CD4-positive, alpha-beta T cell treated with Interleukin-15 for 1 hour (primary cell): ENCODE measurements around the gene SPRYD4.
"Not testable (repeated sequence)": the region's sequence is repeated elsewhere in the genome, so short reads cannot be mapped to it uniquely, and the experiment has no call there.

Source experiments
- DNase-seq: peaks from one replicate; pipeline ENCODE4 v3.0.0-alpha.2; 2020

SPRYD4 gene

DNA sequence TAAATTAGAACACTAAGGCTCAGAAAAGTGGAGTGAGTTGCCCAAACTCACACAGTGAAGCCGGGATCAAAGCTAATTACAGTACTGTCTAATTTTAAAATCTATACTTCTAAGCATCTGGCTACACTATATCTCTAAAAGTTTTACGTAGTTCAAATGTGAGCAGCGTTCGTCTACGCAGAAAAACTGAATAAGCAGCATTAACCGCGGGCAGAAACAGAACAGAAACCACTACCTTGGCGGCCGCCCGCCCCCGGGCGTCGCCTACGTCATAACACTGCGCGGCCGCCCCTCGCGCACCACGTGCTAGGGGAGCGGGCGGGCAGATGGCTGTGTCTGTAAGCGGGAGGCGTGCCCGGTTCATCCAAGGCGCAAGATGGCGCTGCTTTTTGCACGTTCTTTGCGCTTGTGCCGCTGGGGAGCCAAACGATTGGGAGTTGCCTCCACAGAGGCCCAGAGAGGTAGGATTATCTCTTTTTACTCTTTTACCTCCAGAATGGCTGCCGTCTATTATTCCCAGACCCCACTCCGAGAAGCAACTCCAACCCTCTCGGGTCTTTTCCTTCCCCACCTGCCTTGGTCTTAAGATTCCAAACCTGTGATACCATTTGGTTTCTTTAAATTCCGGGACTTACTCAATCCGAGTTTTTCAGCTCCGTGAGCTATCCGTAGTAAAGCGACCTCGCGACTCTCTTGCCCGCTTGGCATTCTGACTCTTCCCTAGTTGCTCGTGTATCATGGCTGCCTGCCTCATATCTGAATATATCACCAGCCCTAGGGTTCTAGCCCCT is at the start of gene SPRYD4:
TSS of gene SPRYD4 (plus strand) at position 363 of the 791 bp plus-strand sequence. CDS start at position 377, 14 bp downstream.
- peak; percentile 95 for DNase-seq

DNA sequence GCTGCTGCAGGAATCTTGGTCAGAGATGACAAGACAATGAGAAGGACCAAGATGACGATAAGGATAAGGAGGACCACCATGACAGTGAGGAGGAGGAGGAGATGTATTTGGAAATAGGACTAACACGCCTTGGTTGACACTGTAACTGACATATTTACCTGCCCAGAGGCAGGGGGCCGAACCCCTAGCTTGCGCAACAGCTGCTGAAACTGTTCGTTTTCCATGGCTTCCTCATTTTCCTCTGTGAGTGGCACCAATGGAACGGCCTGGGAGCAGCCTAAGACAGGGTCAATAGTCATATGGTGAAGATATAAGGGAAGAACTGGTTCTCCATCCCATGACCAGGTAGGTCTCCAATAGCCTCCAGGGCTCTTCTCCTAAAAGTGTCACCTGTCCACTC is 48.0 kb upstream of the SPRYD4 start:
- DNase-seq = no peak

GRCh38 chr12:56425193-56425592 is 43.2 kb upstream of the SPRYD4 start:
- no peak for DNase-seq

- no peak for DNase-seq
Observed at GRCh38 chr12:56425940-56426438, 42.4 kb upstream of the SPRYD4 start.

GRCh38 chr12:56431288-56431687 is 37.1 kb upstream of the SPRYD4 start:
- no peak for DNase-seq

- DNase-seq = no peak
Observed at GRCh38 chr12:56431850-56432249, 36.5 kb upstream of the SPRYD4 start.

- no peak for DNase-seq
Observed at GRCh38 chr12:56434828-56435227, 33.5 kb upstream of the SPRYD4 start.

GRCh38 chr12:56437430-56438176 is 30.8 kb upstream of the SPRYD4 start:
- DNase-seq = no peak

DNA sequence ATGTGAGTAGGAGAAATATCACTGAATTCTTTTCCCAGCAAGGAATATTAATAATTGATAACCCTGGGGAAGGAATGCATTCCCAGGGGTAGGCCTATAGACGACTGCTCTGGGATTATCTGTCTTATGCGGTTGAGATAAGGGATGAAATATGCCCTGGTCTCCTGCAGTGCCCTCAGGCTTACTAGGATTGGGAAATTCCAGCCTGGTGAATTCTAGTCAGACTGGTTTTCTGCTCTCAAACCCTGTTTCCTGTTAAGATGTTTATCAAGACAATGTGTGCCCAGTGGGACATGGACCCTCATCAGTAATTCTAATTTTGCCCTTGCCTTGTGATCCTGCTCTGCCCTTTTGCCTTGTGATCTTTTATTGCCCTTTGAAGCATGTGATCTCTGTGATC is 25.2 kb upstream of the SPRYD4 start:
- not testable (repeated sequence) for DNase-seq

- DNase-seq = peak; percentile 86
Observed at GRCh38 chr12:56448860-56449621, 19.3 kb upstream of the SPRYD4 start, which contains the start of gene TIMELESS. TSS of gene TIMELESS (minus strand) at chr12:56449426. CDS start at chr12:56434170, 15,256 bp downstream.

DNA sequence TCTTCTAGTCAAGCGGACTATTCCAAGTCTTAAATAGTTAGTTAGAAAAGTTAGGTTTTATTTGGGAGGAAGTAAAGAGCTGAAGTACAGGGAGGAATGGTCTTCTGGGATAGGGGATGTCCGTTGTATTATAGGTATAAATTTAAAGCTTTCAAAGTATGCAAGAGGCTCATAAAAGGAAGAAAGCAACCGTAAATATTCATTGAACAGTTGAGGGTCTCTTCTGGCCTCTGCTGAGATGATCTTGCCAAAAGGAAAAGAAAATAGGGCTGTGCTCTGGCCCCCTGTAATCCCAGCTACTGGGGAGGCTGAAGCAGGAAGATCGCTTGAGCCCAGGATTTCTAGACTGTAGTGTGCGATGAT is 18.8 kb upstream of the SPRYD4 start:
- no peak for DNase-seq

DNA sequence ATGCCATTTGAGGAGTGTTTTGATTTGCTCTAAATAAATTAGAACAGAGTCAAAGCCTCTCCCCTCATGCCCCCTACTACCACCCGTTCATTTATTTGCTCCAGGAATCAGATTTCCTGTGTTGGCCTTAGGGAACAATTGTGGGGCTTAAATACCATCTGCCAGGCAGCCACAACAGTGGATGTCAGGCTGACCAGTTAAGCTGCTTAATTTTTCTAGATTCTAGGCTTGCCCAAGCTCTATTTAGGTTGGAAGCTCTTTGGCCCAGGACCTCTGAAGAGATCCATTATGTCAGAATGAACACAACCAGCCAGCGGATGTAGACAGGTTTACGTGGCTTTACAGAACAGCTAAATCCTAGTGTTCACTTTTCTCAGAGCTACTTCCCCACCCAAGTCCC is 18.1 kb upstream of the SPRYD4 start:
- DNase-seq = no peak

DNA sequence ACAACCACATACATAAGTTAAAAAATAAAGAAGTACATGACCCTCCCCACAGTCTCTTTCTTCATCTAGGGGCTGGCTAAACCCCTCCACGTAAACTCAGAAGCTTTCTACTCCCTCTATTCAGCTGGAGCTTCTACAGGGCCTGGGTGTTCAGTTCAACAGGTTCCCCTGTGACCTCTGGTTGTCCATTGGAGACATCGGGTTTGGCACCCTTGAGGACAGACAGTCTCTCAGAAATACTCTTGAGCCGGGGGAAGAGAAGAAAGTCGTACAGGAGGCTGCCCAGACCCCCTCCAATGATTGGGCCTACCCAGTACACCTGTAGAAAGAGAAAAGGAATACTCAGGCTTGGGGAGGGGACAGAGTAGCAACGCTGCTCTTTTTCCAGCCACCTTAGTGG is 17.2 kb upstream of the SPRYD4 start:
- DNase-seq = no peak

- DNase-seq = no peak
Observed at GRCh38 chr12:56454557-56454956, 13.8 kb upstream of the SPRYD4 start, which contains the start of gene MIP. TSS of gene MIP (minus strand) at chr12:56454657. CDS start at chr12:56454613, 44 bp downstream.

- no peak for DNase-seq
Observed at GRCh38 chr12:56457817-56458216, 10.6 kb upstream of the SPRYD4 start.

DNA sequence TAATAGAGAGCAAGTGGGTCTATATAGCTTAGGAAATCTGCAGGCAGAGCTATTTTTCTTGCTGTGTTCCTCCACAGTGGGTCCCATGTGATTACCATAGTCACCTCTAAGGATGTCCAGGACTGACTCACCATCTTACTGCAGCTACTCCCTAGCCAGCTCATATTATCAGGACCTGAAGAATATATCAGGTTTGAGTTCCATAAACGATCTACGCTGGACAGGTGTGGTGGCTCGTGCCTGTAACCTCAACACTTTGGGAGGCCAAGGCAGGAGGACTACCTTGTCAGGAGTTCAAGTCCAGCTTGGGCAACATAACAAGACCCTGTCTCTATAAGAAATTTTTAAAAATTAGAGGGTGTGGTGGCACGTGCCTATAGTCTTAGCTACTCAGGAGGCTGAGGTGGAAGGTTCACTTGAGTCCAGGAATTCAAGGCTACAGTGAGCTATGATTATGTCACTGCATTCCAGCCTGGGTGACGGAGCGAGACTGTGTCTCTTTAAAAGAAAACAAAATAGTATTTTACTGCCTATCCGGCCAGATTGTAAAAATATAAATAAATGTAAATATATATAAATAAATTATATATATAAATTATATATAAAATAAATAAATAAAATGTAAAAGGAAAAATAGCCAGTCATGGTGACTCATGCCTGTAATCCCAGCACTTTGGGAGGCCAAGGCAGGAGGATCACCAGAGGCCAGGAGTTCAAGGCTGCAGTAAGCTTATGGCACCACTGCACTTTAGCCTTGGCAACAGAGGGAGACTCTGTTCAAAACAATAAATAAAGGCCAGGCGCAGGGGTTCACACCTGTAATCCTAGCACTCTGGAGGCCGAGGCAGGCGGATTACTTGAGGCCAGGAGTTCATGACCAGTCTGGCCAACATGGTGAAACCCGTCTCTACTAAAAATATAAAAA is 6.9 kb upstream of the SPRYD4 start:
- no peak for DNase-seq

GRCh38 chr12:56462565-56462964 is 5.8 kb upstream of the SPRYD4 start:
- no peak for DNase-seq

DNA sequence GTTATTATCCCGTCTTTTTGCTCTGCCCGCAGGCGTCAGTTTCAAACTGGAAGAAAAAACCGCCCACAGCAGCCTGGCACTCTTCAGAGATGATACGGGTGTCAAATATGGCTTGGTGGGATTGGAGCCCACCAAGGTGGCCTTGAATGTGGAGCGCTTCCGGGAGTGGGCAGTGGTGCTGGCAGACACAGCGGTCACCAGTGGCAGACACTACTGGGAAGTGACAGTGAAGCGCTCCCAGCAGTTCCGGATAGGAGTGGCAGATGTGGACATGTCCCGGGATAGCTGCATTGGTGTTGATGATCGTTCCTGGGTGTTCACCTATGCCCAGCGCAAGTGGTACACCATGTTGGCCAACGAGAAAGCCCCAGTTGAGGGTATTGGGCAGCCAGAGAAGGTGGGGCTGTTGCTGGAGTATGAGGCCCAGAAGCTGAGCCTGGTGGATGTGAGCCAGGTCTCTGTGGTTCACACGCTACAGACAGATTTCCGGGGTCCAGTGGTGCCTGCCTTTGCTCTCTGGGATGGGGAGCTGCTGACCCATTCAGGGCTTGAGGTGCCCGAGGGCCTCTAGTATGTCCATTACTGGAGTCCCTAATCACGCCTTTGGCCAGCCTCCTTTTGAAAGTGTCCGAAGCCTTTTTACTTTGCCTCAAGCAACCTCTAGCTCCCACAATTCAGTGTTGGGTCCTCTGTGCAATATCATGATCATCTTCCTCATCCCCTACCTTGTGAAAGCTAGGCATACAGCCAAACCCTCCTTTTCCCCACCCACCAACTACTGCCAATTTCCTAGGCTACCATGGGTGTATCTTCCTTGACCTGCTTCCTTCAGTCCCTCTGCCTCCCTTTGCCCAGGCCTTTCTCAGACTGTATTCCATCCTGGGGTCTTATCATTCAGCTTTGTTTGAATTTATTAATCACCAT is 891 bp downstream of the SPRYD4 start:
- DNase-seq = no peak

GRCh38 chr12:56474389-56474788 is 6.0 kb downstream of the SPRYD4 start:
- DNase-seq = no peak

GRCh38 chr12:56476143-56476542 is 7.8 kb downstream of the SPRYD4 start:
- no peak for DNase-seq

DNA sequence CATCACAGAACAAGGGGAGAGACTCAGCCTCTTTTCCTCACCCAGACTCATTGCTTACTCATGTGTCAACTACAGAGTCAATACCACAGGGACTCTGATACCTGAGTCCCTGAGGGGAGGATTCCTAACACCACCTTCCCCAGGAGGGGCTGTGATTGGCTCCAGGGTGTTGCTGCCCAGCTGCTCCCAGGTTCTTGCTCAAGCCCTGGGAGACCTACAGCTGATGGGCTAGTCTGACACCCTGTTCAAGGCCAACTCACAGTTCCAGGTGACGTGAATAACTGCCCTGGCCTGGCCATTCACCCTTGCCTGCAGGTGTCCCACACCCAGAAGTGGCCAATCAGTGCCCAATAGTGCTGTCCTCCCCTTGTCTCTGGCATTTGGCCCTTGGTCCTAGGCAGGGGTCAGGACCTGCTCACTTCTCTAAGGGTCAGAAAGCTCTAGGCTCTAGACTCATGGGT is 8.6 kb downstream of the SPRYD4 start:
- DNase-seq = no peak
